ENCODE results near the gene FOXL1. TPM values are rescaled to one million over a fixed set of nuclear protein-coding genes. Genes with fewer than 3 reads are reported as not detected.

Gene FOXL1
- polyA plus RNA-seq, 2 donors, result 0.08 to 0.11 TPM

- Histone ChIP-seq H3K9me3 (ENCODE audit: control insufficient read depth in 2 of 2, insufficient read depth in 1 of 2, low read depth in 1 of 2, low read length in 1 of 2) (no peaks in the 10 kb centered on the region), H3K27me3 (ENCODE audit: control insufficient read depth in 1 of 2, insufficient read depth in 2 of 2, low read length in 2 of 2) (no peaks in the 10 kb centered on the region)
- 63 to 64% methylated on average over 22 of the region's 22 CpGs for WGBS, 2 donors
These were observed 20.5 kb downstream of the FOXL1 start for GRCh38 chr16:86598607-86599565.

GRCh38 chr16:86601356-86601755 lies 23.0 kb downstream of the FOXL1 start:
- no peaks in the 10 kb centered on the region for H3K4me1 ChIP-seq (ENCODE audit: control insufficient read depth in 2 of 2, insufficient read depth in 2 of 2, low read length in 1 of 2)
- WGBS, 2 donors, result 86 to 87% methylated on average over 2 of the region's 2 CpGs

More at GRCh38 chr16:86598607-86599565, 20.5 kb downstream of the FOXL1 start:
- Histone ChIP-seq H3K4me1 (ENCODE audit: control insufficient read depth in 2 of 2, insufficient read depth in 2 of 2, low read length in 1 of 2) (no peaks in the 10 kb centered on the region), H3K27ac (ENCODE audit: low read depth in 2 of 2, low read length in 1 of 2) (no peak overlapping the region), H3K36me3 (ENCODE audit: control insufficient read depth in 2 of 2, insufficient read depth in 2 of 2, low read length in 1 of 2) (no peaks in the 10 kb centered on the region), H3K4me3 (ENCODE audit: low read depth in 1 of 2, low read length in 2 of 2) (no peak overlapping the region)

GRCh38 chr16:86602521-86602920 lies 24.2 kb downstream of the FOXL1 start:
- no peak overlapping the region for H3K27ac ChIP-seq (ENCODE audit: low read depth in 2 of 2, low read length in 1 of 2)
- H3K9me3 ChIP-seq (ENCODE audit: control insufficient read depth in 2 of 2, insufficient read depth in 1 of 2, low read depth in 1 of 2, low read length in 1 of 2), result no peaks in the 10 kb centered on the region
- H3K36me3 ChIP-seq (ENCODE audit: control insufficient read depth in 2 of 2, insufficient read depth in 2 of 2, low read length in 1 of 2), result no peaks in the 10 kb centered on the region
- H3K4me1 ChIP-seq (ENCODE audit: control insufficient read depth in 2 of 2, insufficient read depth in 2 of 2, low read length in 1 of 2), result no peaks in the 10 kb centered on the region
- no peaks in the 10 kb centered on the region for H3K27me3 ChIP-seq (ENCODE audit: control insufficient read depth in 1 of 2, insufficient read depth in 2 of 2, low read length in 2 of 2)
- 73 to 77% methylated on average over 4 of the region's 4 CpGs for WGBS, 2 donors
- H3K4me3 ChIP-seq (ENCODE audit: low read depth in 1 of 2, low read length in 2 of 2), result no peak overlapping the region

More at GRCh38 chr16:86601356-86601755, 23.0 kb downstream of the FOXL1 start:
- Histone ChIP-seq H3K9me3 (ENCODE audit: control insufficient read depth in 2 of 2, insufficient read depth in 1 of 2, low read depth in 1 of 2, low read length in 1 of 2) (no peaks in the 10 kb centered on the region), H3K27me3 (ENCODE audit: control insufficient read depth in 1 of 2, insufficient read depth in 2 of 2, low read length in 2 of 2) (no peaks in the 10 kb centered on the region), H3K27ac (ENCODE audit: low read depth in 2 of 2, low read length in 1 of 2) (no peak overlapping the region), H3K4me3 (ENCODE audit: low read depth in 1 of 2, low read length in 2 of 2) (no peak overlapping the region), H3K36me3 (ENCODE audit: control insufficient read depth in 2 of 2, insufficient read depth in 2 of 2, low read length in 1 of 2) (no peaks in the 10 kb centered on the region)

- WGBS, 2 donors, result 60 to 61% methylated on average over 16 of the region's 16 CpGs
- Histone ChIP-seq H3K36me3 (ENCODE audit: control insufficient read depth in 2 of 2, insufficient read depth in 2 of 2, low read length in 1 of 2) (no peaks in the 10 kb centered on the region), H3K9me3 (ENCODE audit: control insufficient read depth in 2 of 2, insufficient read depth in 1 of 2, low read depth in 1 of 2, low read length in 1 of 2) (no peaks in the 10 kb centered on the region), H3K27ac (ENCODE audit: low read depth in 2 of 2, low read length in 1 of 2) (no peak overlapping the region), H3K27me3 (ENCODE audit: control insufficient read depth in 1 of 2, insufficient read depth in 2 of 2, low read length in 2 of 2) (no peaks in the 10 kb centered on the region), H3K4me1 (ENCODE audit: control insufficient read depth in 2 of 2, insufficient read depth in 2 of 2, low read length in 1 of 2) (no peaks in the 10 kb centered on the region), H3K4me3 (ENCODE audit: low read depth in 1 of 2, low read length in 2 of 2) (peak overlapping the region in 1 of 2 donors; percentile 21)
These were observed 26.3 kb downstream of the FOXL1 start for GRCh38 chr16:86604436-86605193.

DNA sequence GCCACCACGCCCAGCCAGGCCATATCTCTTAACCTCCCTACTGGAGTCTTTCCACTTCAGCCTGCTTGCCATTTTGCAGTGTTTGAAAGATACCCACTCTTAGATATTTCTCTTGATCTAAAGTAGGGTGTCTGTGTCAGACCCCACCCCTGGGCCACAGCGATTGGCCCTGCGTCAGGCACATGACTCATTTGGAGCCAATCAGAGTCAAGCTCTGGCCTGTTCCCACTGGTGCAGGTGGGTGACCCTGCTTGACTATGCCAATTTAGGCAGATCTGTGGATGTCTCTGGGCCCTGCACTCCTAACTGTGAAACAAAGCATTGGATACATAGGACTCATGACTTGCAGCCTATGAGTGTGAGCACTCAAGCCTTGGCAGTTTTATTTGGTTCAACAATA lies 27.6 kb downstream of the FOXL1 start:
- Histone ChIP-seq H3K36me3 (ENCODE audit: control insufficient read depth in 2 of 2, insufficient read depth in 2 of 2, low read length in 1 of 2) (no peaks in the 10 kb centered on the region), H3K4me3 (ENCODE audit: low read depth in 1 of 2, low read length in 2 of 2) (no peak overlapping the region), H3K27ac (ENCODE audit: low read depth in 2 of 2, low read length in 1 of 2) (no peak overlapping the region), H3K4me1 (ENCODE audit: control insufficient read depth in 2 of 2, insufficient read depth in 2 of 2, low read length in 1 of 2) (no peaks in the 10 kb centered on the region), H3K9me3 (ENCODE audit: control insufficient read depth in 2 of 2, insufficient read depth in 1 of 2, low read depth in 1 of 2, low read length in 1 of 2) (no peaks in the 10 kb centered on the region), H3K27me3 (ENCODE audit: control insufficient read depth in 1 of 2, insufficient read depth in 2 of 2, low read length in 2 of 2) (no peaks in the 10 kb centered on the region)
- WGBS, 2 donors, result 95% methylated on average over 3 of the region's 3 CpGs

DNA sequence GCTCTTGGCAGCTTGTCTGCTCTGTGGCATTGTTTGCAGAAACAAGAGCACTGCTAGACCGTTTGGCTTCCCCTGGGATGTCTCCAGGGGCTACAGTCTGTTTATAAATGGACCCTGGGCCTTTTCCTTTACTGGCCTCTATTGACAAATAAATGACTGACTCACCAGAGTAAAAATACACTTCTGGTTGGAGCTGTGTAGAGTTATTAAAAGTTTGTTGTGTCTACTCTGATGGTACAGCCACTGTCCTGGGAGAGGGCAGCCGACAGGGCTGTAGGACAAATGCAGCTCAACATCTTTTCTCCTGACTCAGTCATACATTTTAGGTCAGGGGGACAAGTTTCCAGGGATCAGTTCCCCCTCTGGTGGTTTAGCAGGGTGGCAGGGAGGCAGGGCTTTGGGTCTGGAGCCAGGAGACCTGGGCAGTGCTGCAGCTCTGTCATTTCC lies 30.0 kb downstream of the FOXL1 start:
- Histone ChIP-seq H3K4me3 (ENCODE audit: low read depth in 1 of 2, low read length in 2 of 2) (no peak overlapping the region), H3K9me3 (ENCODE audit: control insufficient read depth in 2 of 2, insufficient read depth in 1 of 2, low read depth in 1 of 2, low read length in 1 of 2) (no peaks in the 10 kb centered on the region), H3K27ac (ENCODE audit: low read depth in 2 of 2, low read length in 1 of 2) (no peak overlapping the region), H3K4me1 (ENCODE audit: control insufficient read depth in 2 of 2, insufficient read depth in 2 of 2, low read length in 1 of 2) (no peaks in the 10 kb centered on the region), H3K27me3 (ENCODE audit: control insufficient read depth in 1 of 2, insufficient read depth in 2 of 2, low read length in 2 of 2) (no peaks in the 10 kb centered on the region), H3K36me3 (ENCODE audit: control insufficient read depth in 2 of 2, insufficient read depth in 2 of 2, low read length in 1 of 2) (no peaks in the 10 kb centered on the region)
- WGBS, 2 donors, result 35 to 41% methylated on average over 2 of the region's 2 CpGs

GRCh38 chr16:86609115-86609514 lies 30.8 kb downstream of the FOXL1 start:
- 78 to 88% methylated on average over 6 of the region's 6 CpGs for WGBS, 2 donors
- Histone ChIP-seq H3K4me1 (ENCODE audit: control insufficient read depth in 2 of 2, insufficient read depth in 2 of 2, low read length in 1 of 2) (no peaks in the 10 kb centered on the region), H3K36me3 (ENCODE audit: control insufficient read depth in 2 of 2, insufficient read depth in 2 of 2, low read length in 1 of 2) (no peaks in the 10 kb centered on the region), H3K9me3 (ENCODE audit: control insufficient read depth in 2 of 2, insufficient read depth in 1 of 2, low read depth in 1 of 2, low read length in 1 of 2) (no peaks in the 10 kb centered on the region), H3K27ac (ENCODE audit: low read depth in 2 of 2, low read length in 1 of 2) (no peak overlapping the region), H3K27me3 (ENCODE audit: control insufficient read depth in 1 of 2, insufficient read depth in 2 of 2, low read length in 2 of 2) (no peaks in the 10 kb centered on the region), H3K4me3 (ENCODE audit: low read depth in 1 of 2, low read length in 2 of 2) (no peak overlapping the region)

DNA sequence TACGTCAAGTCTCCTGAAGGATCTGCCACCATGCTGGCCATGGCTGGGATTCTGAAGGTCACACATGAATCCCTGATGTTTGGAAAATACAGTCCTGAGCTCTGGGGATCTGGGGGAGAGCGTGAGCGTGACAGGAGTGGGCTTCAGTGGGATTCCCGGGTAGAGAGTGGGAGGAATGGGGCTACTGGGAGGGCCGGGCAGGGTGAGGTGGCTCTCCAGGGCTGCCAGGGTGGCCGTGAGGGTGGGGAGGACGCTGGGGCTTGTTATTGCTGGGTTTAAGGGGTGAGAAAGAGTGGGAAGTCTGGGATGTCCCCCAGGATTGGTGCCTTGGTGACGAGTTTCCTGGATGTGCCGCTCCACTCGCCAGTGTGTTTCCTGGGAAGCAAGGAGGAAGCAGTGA lies 31.3 kb downstream of the FOXL1 start:
- Histone ChIP-seq H3K4me3 (ENCODE audit: low read depth in 1 of 2, low read length in 2 of 2) (no peak overlapping the region), H3K36me3 (ENCODE audit: control insufficient read depth in 2 of 2, insufficient read depth in 2 of 2, low read length in 1 of 2) (no peaks in the 10 kb centered on the region), H3K4me1 (ENCODE audit: control insufficient read depth in 2 of 2, insufficient read depth in 2 of 2, low read length in 1 of 2) (no peaks in the 10 kb centered on the region), H3K27ac (ENCODE audit: low read depth in 2 of 2, low read length in 1 of 2) (no peak overlapping the region), H3K27me3 (ENCODE audit: control insufficient read depth in 1 of 2, insufficient read depth in 2 of 2, low read length in 2 of 2) (no peaks in the 10 kb centered on the region), H3K9me3 (ENCODE audit: control insufficient read depth in 2 of 2, insufficient read depth in 1 of 2, low read depth in 1 of 2, low read length in 1 of 2) (no peaks in the 10 kb centered on the region)
- WGBS, 2 donors, result 81 to 83% methylated on average over 10 of the region's 10 CpGs

GRCh38 chr16:86610779-86611524 lies 32.6 kb downstream of the FOXL1 start:
- no peak overlapping the region for H3K4me3 ChIP-seq (ENCODE audit: low read depth in 1 of 2, low read length in 2 of 2)
- 66 to 73% methylated on average over 18 of the region's 18 CpGs for WGBS, 2 donors
- H3K9me3 ChIP-seq (ENCODE audit: control insufficient read depth in 2 of 2, insufficient read depth in 1 of 2, low read depth in 1 of 2, low read length in 1 of 2), result no peaks in the 10 kb centered on the region
- no peaks in the 10 kb centered on the region for H3K4me1 ChIP-seq (ENCODE audit: control insufficient read depth in 2 of 2, insufficient read depth in 2 of 2, low read length in 1 of 2)
- no peak overlapping the region for H3K27ac ChIP-seq (ENCODE audit: low read depth in 2 of 2, low read length in 1 of 2)
- H3K36me3 ChIP-seq (ENCODE audit: control insufficient read depth in 2 of 2, insufficient read depth in 2 of 2, low read length in 1 of 2), result no peaks in the 10 kb centered on the region
- no peaks in the 10 kb centered on the region for H3K27me3 ChIP-seq (ENCODE audit: control insufficient read depth in 1 of 2, insufficient read depth in 2 of 2, low read length in 2 of 2)

All from esophagus (tissue), 2 donors.